Ishikawa (cell line): ENCODE measurements around the gene RRAD.

Source experiments
- CEBPB ChIP-seq: IDR thresholded peaks from 2 replicates; pipeline ENCODE4 v1.6.1; 2012
- CREB1 ChIP-seq: IDR thresholded peaks from 2 replicates; pipeline ENCODE4 v1.6.1; 2012; ENCODE audit warnings: low read depth
- EGR1 ChIP-seq: IDR thresholded peaks from 2 replicates; pipeline ENCODE4 v1.6.1; 2012
- EP300 ChIP-seq: IDR thresholded peaks from 2 replicates; pipeline ENCODE4 v1.6.1; 2012; ENCODE audit warnings: borderline replicate concordance
- FOXM1 ChIP-seq: IDR thresholded peaks from 2 replicates; pipeline ENCODE4 v1.6.1; 2012; ENCODE audit warnings: low read depth, borderline replicate concordance
- MAX ChIP-seq: IDR thresholded peaks from 2 replicates; pipeline ENCODE4 v1.6.1; 2012
- NFIC ChIP-seq: IDR thresholded peaks from 2 replicates; pipeline ENCODE4 v1.6.1; 2012
- RAD21 ChIP-seq: IDR thresholded peaks from 2 replicates; pipeline ENCODE4 v1.6.1; 2012; ENCODE audit warnings: low read depth
- REST ChIP-seq: IDR thresholded peaks from 2 replicates; pipeline ENCODE4 v1.6.1; 2012; ENCODE audit warnings: low read depth, mild to moderate bottlenecking
- TAF1 ChIP-seq: IDR thresholded peaks from 2 replicates; pipeline ENCODE4 v1.6.1; 2012; ENCODE audit warnings: low read depth, mild to moderate bottlenecking
- TCF12 ChIP-seq: IDR thresholded peaks from 2 replicates; pipeline ENCODE4 v1.6.1; 2012; ENCODE audit warnings: low read depth
- TEAD4 ChIP-seq: IDR thresholded peaks from 2 replicates; pipeline ENCODE4 v1.6.1; 2012
- USF1 ChIP-seq: IDR thresholded peaks from 2 replicates; pipeline ENCODE4 v1.6.1; 2012
- YY1 ChIP-seq: IDR thresholded peaks from 2 replicates; pipeline ENCODE4 v1.6.1; 2012; ENCODE audit warnings: low read depth
- ZBTB7A ChIP-seq: IDR thresholded peaks from 2 replicates; pipeline ENCODE4 v1.6.1; 2012; ENCODE audit warnings: low read depth

Gene RRAD

GRCh38 chr16:66944054-66944441 is 18.7 kb upstream of the RRAD start:
- TF ChIP-seq CREB1: no peak
- TF ChIP-seq NFIC: no peak
- TF ChIP-seq YY1: no peak
- TF ChIP-seq TAF1: no peak
- no peak for TF ChIP-seq TCF12
- TF ChIP-seq USF1: no peak
- TF ChIP-seq REST: no peak
- TF ChIP-seq ZBTB7A: no peak
- TF ChIP-seq RAD21: no peak
- TF ChIP-seq EP300: no peak
- TF ChIP-seq EGR1: no peak
- TF ChIP-seq MAX: no peak
- no peak for TF ChIP-seq TEAD4
- no peak for TF ChIP-seq FOXM1
- TF ChIP-seq CEBPB: no peak

GRCh38 chr16:66943426-66944053 is 18.2 kb upstream of the RRAD start:
- no peak for TF ChIP-seq CREB1
- TF ChIP-seq USF1: no peak
- TF ChIP-seq RAD21: no peak
- no peak for TF ChIP-seq TEAD4
- TF ChIP-seq MAX: no peak
- TF ChIP-seq EP300: no peak
- no peak for TF ChIP-seq FOXM1

- TF ChIP-seq USF1 (no peak), FOXM1 (no peak), TAF1 (no peak), CREB1 (no peak), ZBTB7A (no peak), TCF12 (no peak), NFIC (no peak), CEBPB (no peak), EP300 (no peak), MAX (no peak), EGR1 (no peak), RAD21 (no peak), REST (no peak)
These were observed 17.6 kb upstream of the RRAD start for GRCh38 chr16:66942981-66943380.

- TF ChIP-seq TCF12 (no peak), YY1 (no peak), NFIC (no peak), ZBTB7A (no peak), TEAD4 (no peak), TAF1 (no peak), USF1 (no peak), FOXM1 (no peak), CREB1 (no peak), RAD21 (no peak), EGR1 (no peak), CEBPB (no peak), EP300 (no peak), MAX (no peak), REST (no peak)
These were observed 14.9 kb upstream of the RRAD start for GRCh38 chr16:66940236-66940635.
